NB4 (cell line): ENCODE measurements around the gene RNF182.
"Not testable (repeated sequence)": the region's sequence is repeated elsewhere in the genome, so short reads cannot be mapped to it uniquely, and the experiment has no call there.

ENCODE experiments used
- DNase-seq: peaks from one replicate; pipeline ENCODE4 v3.0.0; 2010; ENCODE audit warnings: low read depth
- H3K4me3 ChIP-seq: one replicate; pipeline ENCODE4 v1.5.1; 2011; ENCODE audit warnings: mild to moderate bottlenecking, low read depth, low read length, moderate library complexity
- CTCF ChIP-seq: IDR thresholded peaks from one replicate; pipeline ENCODE4 v1.5.1; 2012; ENCODE audit warnings: low read depth, low read length
- MAX ChIP-seq: IDR thresholded peaks from 2 replicates; pipeline ENCODE4 v1.6.1; 2011; ENCODE audit warnings: low read depth, low read length
- MYC ChIP-seq: IDR thresholded peaks from 2 replicates; pipeline ENCODE4 v1.6.1; 2011; ENCODE audit warnings: low read depth, low read length
- POLR2A ChIP-seq: IDR thresholded peaks from 2 replicates; pipeline ENCODE4 v1.6.1; 2011; ENCODE audit warnings: mild to moderate bottlenecking; ENCODE audit not compliant: insufficient read length; ENCODE audit errors: extremely low read depth

The RNF182 gene

DNA sequence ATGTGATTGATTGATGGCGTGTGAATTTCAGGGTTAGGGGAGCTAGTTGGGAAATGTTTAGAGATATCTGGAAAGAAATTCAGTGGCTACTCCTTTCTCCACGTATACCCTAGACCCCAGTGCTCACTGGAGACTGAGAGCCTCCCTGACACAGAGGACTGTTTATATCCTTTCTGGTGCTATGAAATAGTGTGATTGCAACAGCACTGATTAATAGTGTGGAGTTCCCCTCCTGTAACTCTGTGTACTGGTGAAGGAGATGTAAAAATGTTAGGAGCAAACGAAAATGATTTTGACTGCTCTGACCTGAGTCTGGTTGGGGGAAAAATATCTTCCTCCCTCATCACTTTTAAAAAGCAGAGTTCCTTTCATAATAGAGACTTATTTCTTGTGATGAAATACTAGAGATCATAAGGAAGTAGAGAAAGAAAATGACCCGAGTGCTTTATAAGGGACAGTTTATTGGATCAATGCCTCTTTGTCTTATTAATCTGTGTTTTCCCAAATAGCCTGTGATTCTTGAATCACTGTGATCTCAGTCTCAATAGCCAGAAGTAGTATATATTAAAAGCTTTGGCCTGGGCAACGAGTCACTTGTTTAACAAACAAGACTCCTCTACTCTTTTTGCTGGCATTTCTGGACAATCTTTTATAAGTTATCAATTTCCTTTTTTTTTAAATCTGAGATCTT is 92.3 kb downstream of the RNF182 start:
- H3K4me3 ChIP-seq, result no peak overlapping the region
- TF ChIP-seq POLR2A, result no peak
- TF ChIP-seq CTCF, result no peak
- TF ChIP-seq MYC, result no peak
- TF ChIP-seq MAX, result no peak
- DNase-seq, result no peak

DNA sequence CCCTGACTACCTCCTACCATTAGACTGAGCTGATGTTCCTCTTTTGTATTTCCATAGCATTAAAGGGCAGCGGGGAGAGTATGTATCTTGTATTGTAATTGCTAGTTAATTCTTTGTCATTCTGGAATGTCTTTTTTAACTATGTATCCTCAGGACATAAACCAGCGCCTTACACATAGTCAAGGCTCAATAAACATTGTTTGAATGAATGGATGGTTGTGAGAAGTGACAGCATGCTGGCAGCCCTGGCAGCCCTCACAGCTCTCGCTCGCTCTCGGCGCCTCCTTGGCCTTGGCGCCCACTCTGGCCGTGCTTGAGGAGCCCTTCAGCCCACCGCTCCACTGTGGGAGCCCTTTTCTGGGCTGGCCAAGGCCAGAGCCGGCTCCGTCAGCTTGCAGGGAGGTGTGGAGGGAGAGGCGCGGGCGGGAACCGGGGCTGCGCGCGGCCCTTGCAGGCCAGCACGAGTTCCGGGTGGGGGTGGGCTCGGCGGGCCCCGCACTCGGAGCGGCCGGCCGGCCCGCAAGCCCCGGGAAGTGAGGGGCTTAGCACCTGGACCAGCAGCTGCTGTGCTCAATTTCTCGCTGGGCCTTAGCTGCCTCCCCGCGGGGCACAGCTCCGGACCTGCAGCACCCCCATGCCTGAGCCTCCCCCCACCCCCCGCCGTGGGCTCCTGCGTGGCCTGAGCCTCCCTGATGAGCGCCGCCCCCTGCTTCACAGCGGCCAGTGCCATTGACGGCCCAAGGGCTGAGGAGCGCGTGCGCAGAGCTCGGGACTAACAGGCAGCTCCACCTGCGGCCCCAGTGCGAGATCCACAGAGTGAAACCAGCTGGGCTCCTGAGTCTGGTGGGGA is 93.1 kb downstream of the RNF182 start:
- DNase-seq, result no peak
- no peak overlapping the region for H3K4me3 ChIP-seq
- TF ChIP-seq POLR2A (no peak), CTCF (no peak), MAX (no peak), MYC (no peak)

- DNase-seq, H3K4me3 ChIP-seq: not testable (repeated sequence)
Measured at GRCh38 chr6:14018559-14018958, 93.8 kb downstream of the RNF182 start.

DNA sequence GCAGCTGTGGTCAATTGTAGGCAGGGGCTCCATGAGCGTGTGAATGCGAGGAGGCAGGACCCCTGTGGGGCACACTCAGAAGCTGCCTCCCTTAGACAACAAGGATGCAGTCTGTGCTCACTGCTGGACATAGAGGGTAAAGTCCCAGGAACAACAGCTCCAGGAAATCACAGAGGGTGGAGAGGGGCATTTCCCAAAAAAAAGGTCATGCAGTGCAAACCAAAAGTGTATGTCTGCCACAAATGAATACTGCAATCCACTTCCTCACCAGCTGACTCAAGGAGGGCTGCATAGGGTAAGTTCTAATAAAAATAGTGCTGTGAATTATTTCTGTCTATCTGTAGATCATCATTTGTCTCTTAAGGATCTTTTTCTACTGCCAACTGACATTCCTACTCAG is 95.8 kb downstream of the RNF182 start:
- TF ChIP-seq POLR2A (no peak), CTCF (no peak), MYC (no peak), MAX (no peak)
- DNase-seq, result no peak
- no peak overlapping the region for H3K4me3 ChIP-seq

DNA sequence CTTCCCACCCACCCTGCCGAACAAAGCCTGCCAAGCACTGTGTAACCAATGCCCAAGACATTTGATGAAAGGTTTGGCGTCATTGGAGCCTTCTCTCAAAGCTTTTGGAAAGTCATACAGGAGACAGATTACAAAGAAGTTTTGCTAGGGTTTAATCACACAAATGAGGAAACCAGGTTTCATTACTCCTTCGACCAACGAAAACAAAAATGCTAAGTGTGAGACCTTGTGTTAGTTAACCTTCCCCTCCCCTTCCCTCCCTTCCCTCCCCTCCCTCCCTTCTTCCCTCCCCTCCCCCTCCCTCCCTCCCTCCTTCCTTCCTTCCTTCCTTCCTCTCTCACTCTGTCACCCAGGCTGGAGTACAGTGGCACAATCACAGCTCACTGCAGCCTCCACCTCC is 96.7 kb downstream of the RNF182 start:
- no peak overlapping the region for H3K4me3 ChIP-seq
- TF ChIP-seq MAX (no peak), MYC (no peak), CTCF (no peak), POLR2A (no peak)
- no peak for DNase-seq

DNA sequence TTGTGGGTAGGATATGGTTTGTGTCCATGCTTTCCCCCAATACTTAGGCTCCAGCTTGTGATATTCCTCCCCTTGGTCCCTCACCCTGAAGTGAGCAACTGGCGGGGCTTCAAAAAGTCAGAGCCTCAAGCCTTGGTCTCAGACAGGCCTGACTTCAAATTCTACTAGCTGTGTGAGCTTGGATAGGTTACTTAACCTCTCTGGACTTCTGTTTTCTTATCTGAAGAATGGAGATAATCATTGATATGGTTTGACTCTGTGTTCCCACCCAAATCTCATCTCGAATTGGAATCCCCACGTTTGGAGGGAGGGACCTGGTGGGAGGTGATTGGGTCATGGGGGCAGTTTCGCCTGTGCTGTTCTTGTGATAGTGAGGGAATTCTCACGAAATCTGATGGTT is 97.9 kb downstream of the RNF182 start:
- H3K4me3 ChIP-seq, result no peak overlapping the region
- DNase-seq, result no peak
- TF ChIP-seq POLR2A (no peak), MAX (no peak), CTCF (no peak), MYC (no peak)
